H9 (cell line): ENCODE results near the gene CTNNA1. TPM values are rescaled to one million over a fixed set of nuclear protein-coding genes. Genes with fewer than 3 reads are reported as not detected.

ENCODE experiments used
- DNase-seq: peaks from one replicate; pipeline ENCODE4 v3.0.0-alpha.2; 2017
- H2AFZ ChIP-seq: one replicate; pipeline ENCODE4 v1.6.1; 2013; ENCODE audit warnings: mild to moderate bottlenecking, low read length, control low read depth, moderate library complexity
- H2AK5ac ChIP-seq: 2 replicates; pipeline ENCODE4 v1.6.1; 2013; ENCODE audit warnings: low read length, control low read depth, mixed read lengths; ENCODE audit not compliant: insufficient read length
- H2BK120ac ChIP-seq: one replicate; pipeline ENCODE4 v1.6.1; 2013; ENCODE audit warnings: low read depth, mild to moderate bottlenecking, low read length, control low read depth, inconsistent platforms; ENCODE audit not compliant: poor library complexity, severe bottlenecking
- H2BK12ac ChIP-seq: 2 replicates; pipeline ENCODE4 v1.6.1; 2013; ENCODE audit warnings: low read length, control low read depth, mixed read lengths, low read depth; ENCODE audit not compliant: insufficient read length
- H2BK15ac ChIP-seq: 2 replicates; pipeline ENCODE4 v1.6.1; 2013; ENCODE audit warnings: low read depth, low read length, control low read depth
- H2BK20ac ChIP-seq: one replicate; pipeline ENCODE4 v1.6.1; 2013; ENCODE audit warnings: low read depth, mild to moderate bottlenecking, low read length, control low read depth, inconsistent platforms; ENCODE audit not compliant: poor library complexity, severe bottlenecking
- H2BK5ac ChIP-seq: 2 replicates; pipeline ENCODE4 v1.6.1; 2013; ENCODE audit warnings: low read length, control low read depth, mixed read lengths; ENCODE audit not compliant: insufficient read length
- H3K14ac ChIP-seq: 2 replicates; pipeline ENCODE4 v1.6.1; 2013; ENCODE audit warnings: low read length, control low read depth; ENCODE audit not compliant: insufficient read depth
- H3K18ac ChIP-seq: 2 replicates; pipeline ENCODE4 v1.6.1; 2013; ENCODE audit warnings: low read depth, mild to moderate bottlenecking, mixed read lengths, low read length, control low read depth; ENCODE audit not compliant: insufficient read length
- H3K23ac ChIP-seq: 2 replicates; pipeline ENCODE4 v1.6.1; 2013; ENCODE audit warnings: low read length, control low read depth, mixed read lengths, low read depth; ENCODE audit not compliant: insufficient read length
- H3K23me2 ChIP-seq: 2 replicates; pipeline ENCODE4 v1.6.1; 2013; ENCODE audit warnings: low read depth, mild to moderate bottlenecking, mixed read lengths, low read length, control low read depth; ENCODE audit not compliant: insufficient read length, poor library complexity, severe bottlenecking
- H3K27ac ChIP-seq: 2 replicates; pipeline ENCODE4 v1.5.1; 2013; ENCODE audit warnings: low read length, control low read depth, mixed read lengths, low read depth; ENCODE audit not compliant: insufficient read length
- H3K27me3 ChIP-seq: 2 replicates; pipeline ENCODE4 v1.6.1; 2013; ENCODE audit warnings: low read length, control low read depth, inconsistent platforms; ENCODE audit not compliant: insufficient read depth
- H3K4ac ChIP-seq: 2 replicates; pipeline ENCODE4 v1.6.1; 2013; ENCODE audit warnings: low read depth, mild to moderate bottlenecking, control low read depth, inconsistent platforms, low read length, moderate library complexity
- H3K4me1 ChIP-seq: 2 replicates; pipeline ENCODE4 v1.6.1; 2013; ENCODE audit warnings: low read length, control low read depth, inconsistent platforms; ENCODE audit not compliant: insufficient read depth
- H3K4me2 ChIP-seq: 2 replicates; pipeline ENCODE4 v1.6.1; 2013; ENCODE audit warnings: low read length, control low read depth, mixed read lengths; ENCODE audit not compliant: insufficient read length, insufficient read depth
- H3K56ac ChIP-seq: 2 replicates; pipeline ENCODE4 v1.6.1; 2013; ENCODE audit warnings: low read depth, mild to moderate bottlenecking, mixed read lengths, low read length, control low read depth; ENCODE audit not compliant: insufficient read length
- H3K79me1 ChIP-seq: 2 replicates; pipeline ENCODE4 v1.6.1; 2013; ENCODE audit warnings: low read depth, mild to moderate bottlenecking, moderate library complexity, low read length, control low read depth, inconsistent platforms; ENCODE audit not compliant: insufficient read depth, poor library complexity, severe bottlenecking
- H3K79me2 ChIP-seq: 2 replicates; pipeline ENCODE4 v1.6.1; 2013; ENCODE audit warnings: low read length, control low read depth, inconsistent platforms; ENCODE audit not compliant: insufficient read depth
- H3K9ac ChIP-seq: 2 replicates; pipeline ENCODE4 v1.6.1; 2013; ENCODE audit warnings: low read length, control low read depth, mixed read lengths; ENCODE audit not compliant: insufficient read length; ENCODE audit errors: extremely low read depth
- H3K9me3 ChIP-seq: one replicate; pipeline ENCODE4 v1.6.1; 2013; ENCODE audit warnings: low read depth, low read length, inconsistent platforms; ENCODE audit not compliant: control insufficient read depth
- H3T11ph ChIP-seq: one replicate; pipeline ENCODE4 v1.6.1; 2013; ENCODE audit warnings: mild to moderate bottlenecking, low read length, control low read depth, inconsistent platforms
- H4K20me1 ChIP-seq: one replicate; pipeline ENCODE4 v1.6.1; 2013; ENCODE audit not compliant: control insufficient read depth, insufficient read length, insufficient read depth
- H4K5ac ChIP-seq: 2 replicates; pipeline ENCODE4 v1.6.1; 2013; ENCODE audit warnings: low read depth, mild to moderate bottlenecking, mixed read lengths, low read length, control low read depth; ENCODE audit not compliant: insufficient read length
- H4K8ac ChIP-seq: replicated peaks from 2 replicates; pipeline ENCODE4 v1.6.1; 2013; ENCODE audit warnings: low read length, control low read depth, mixed read lengths, low read depth; ENCODE audit not compliant: insufficient read length
- H4K91ac ChIP-seq: 2 replicates; pipeline ENCODE4 v1.6.1; 2013; ENCODE audit warnings: low read depth, mild to moderate bottlenecking, moderate library complexity, mixed read lengths, low read length, control low read depth; ENCODE audit not compliant: insufficient read length
- H3K27ac Mint-ChIP-seq, 3 experiments: 2 replicates in 2 of 3; 3 replicates in 1 of 3; pipeline ENCODE4 v1.8.0; 2020 to 2021; ENCODE audit warnings: mixed read lengths in 3 of 3, mild to moderate bottlenecking in 1 of 3, moderate library complexity in 1 of 3
- H3K27me3 Mint-ChIP-seq: 2 replicates; pipeline ENCODE4 v1.8.0; 2021; ENCODE audit warnings: low read depth, mild to moderate bottlenecking, moderate library complexity, mixed read lengths
- H3K36me3 Mint-ChIP-seq, 3 experiments: 2 replicates in 2 of 3; 3 replicates in 1 of 3; pipeline ENCODE4 v1.8.0; 2020 to 2021; ENCODE audit warnings: low read depth in 3 of 3, mixed read lengths in 3 of 3; ENCODE audit not compliant: insufficient read depth in 1 of 3
- H3K4me1 Mint-ChIP-seq, 2 experiments: 2 replicates each; pipeline ENCODE4 v1.8.0; 2020; ENCODE audit warnings: mixed read lengths in 2 of 2
- H3K4me3 Mint-ChIP-seq, 2 experiments: 2 replicates in 1 of 2; 3 replicates in 1 of 2; pipeline ENCODE4 v1.8.0; 2020 to 2021; ENCODE audit warnings: mild to moderate bottlenecking in 2 of 2, mixed read lengths in 2 of 2, moderate library complexity in 1 of 2
- H3K9me3 Mint-ChIP-seq, 2 experiments: 2 replicates in 1 of 2; 3 replicates in 1 of 2; pipeline ENCODE4 v1.8.0; 2020; ENCODE audit warnings: mild to moderate bottlenecking in 2 of 2, mixed read lengths in 2 of 2, moderate library complexity in 1 of 2
- WGBS: extraction: QIAGEN DNeasy Blood & Tissue Kit; methylation state at CpG from one replicate; pipeline ENCODE4 v1.1.7; 2013; ENCODE audit warnings: missing lambda C conversion rate, low lambda C conversion rate, mixed read lengths; ENCODE audit not compliant: insufficient read length; ENCODE audit errors: extremely low coverage; 5-methylcytosine and 5-hydroxymethylcytosine counted together
- total RNA-seq: library from RNA; stranded (reverse); gene quantifications from 2 replicates; pipeline ENCODE4 v1.2.1, GENCODE V29; 2021
- TF ChIP-seq, protein P1 (sequence below): fragments of 200-600 bp; sonication (generic); conservative IDR thresholded peaks from 3 replicates; pipeline ENCODE4 v1.8.0; 2021; ENCODE audit warnings: antibody characterized with exemption, mild to moderate bottlenecking

Gene CTNNA1
- total RNA-seq, 1 experiment from 2014 or later: 354 TPM

DNA sequence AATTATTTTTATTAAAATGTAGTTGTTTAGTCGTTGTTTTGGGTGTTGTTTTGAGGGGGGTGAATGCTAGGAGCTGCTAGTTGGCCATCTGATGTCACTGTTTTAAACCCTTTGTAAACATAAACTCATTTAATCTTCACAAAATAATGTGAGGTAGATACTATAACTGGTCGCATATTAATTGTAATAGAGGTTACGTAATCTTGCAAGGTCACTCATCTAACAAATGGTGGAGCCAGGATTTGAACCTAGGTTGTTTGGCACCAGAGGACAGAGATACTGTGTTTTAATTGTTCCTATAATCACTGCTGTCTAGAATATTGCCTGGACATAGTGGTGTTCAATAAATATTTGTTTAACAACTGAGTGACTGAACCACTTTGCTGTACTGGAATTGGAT lies 67.5 kb downstream of the CTNNA1 start:
- H2BK12ac ChIP-seq: no peak overlapping the region
- peaks cover 2% of the 10 kb centered on the region; the same call in 1 of the 2 replicates for H3K79me2 ChIP-seq
- no peaks in the 10 kb centered on the region for H3K27me3 ChIP-seq
- WGBS: no CpG with 5 or more reads among the region's 3 CpGs
- no peak overlapping the region for H4K8ac ChIP-seq
- no peak overlapping the region for H2BK5ac ChIP-seq
- no peak overlapping the region for H2AFZ ChIP-seq
- no peak overlapping the region for H4K91ac ChIP-seq
- TF ChIP-seq, protein P1, sequence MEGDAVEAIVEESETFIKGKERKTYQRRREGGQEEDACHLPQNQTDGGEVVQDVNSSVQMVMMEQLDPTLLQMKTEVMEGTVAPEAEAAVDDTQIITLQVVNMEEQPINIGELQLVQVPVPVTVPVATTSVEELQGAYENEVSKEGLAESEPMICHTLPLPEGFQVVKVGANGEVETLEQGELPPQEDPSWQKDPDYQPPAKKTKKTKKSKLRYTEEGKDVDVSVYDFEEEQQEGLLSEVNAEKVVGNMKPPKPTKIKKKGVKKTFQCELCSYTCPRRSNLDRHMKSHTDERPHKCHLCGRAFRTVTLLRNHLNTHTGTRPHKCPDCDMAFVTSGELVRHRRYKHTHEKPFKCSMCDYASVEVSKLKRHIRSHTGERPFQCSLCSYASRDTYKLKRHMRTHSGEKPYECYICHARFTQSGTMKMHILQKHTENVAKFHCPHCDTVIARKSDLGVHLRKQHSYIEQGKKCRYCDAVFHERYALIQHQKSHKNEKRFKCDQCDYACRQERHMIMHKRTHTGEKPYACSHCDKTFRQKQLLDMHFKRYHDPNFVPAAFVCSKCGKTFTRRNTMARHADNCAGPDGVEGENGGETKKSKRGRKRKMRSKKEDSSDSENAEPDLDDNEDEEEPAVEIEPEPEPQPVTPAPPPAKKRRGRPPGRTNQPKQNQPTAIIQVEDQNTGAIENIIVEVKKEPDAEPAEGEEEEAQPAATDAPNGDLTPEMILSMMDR: no peak
- H3K23ac ChIP-seq: no peak overlapping the region
- H3K4me2 ChIP-seq: no peak overlapping the region
- no peaks in the 10 kb centered on the region for H3K9me3 Mint-ChIP-seq
- H3K14ac ChIP-seq: no peak overlapping the region
- H4K5ac ChIP-seq: no peak overlapping the region
- H3K23me2 ChIP-seq: no peaks in the 10 kb centered on the region
- no peak for DNase-seq
- no peak overlapping the region for H2BK20ac ChIP-seq
- no peak overlapping the region for H2BK15ac ChIP-seq
- H3K4ac ChIP-seq: no peak overlapping the region
- H4K20me1 ChIP-seq: no peaks in the 10 kb centered on the region
- no peak overlapping the region for H2AK5ac ChIP-seq
- H3K4me1 Mint-ChIP-seq: peaks cover 25 to 43% of the 10 kb centered on the region in 2 experiments
- no peak overlapping the region for H3K18ac ChIP-seq
- H3K56ac ChIP-seq: no peak overlapping the region
- peaks cover 3% of the 10 kb centered on the region; the same call in 1 of the 2 replicates for H3K4me1 ChIP-seq
- H3K4me3 Mint-ChIP-seq: no peak overlapping the region
- H3K9me3 ChIP-seq: no peaks in the 10 kb centered on the region
- H2BK120ac ChIP-seq: no peak overlapping the region
- H3K27ac Mint-ChIP-seq: no peak overlapping the region
- no peak overlapping the region for H3K9ac ChIP-seq
- no peak overlapping the region for H3T11ph ChIP-seq
- peaks cover 5% of the 10 kb centered on the region for H3K79me1 ChIP-seq
- H3K27ac ChIP-seq: no peak overlapping the region
- no peaks in the 10 kb centered on the region for H3K27me3 Mint-ChIP-seq
- H3K36me3 Mint-ChIP-seq: peaks cover 4 to 26% (median 26%) of the 10 kb centered on the region in 3 experiments; a peak in 6 of 7 replicates
